Stimulated activated CD4-positive, alpha-beta T cell treated with anti-CD3 and anti-CD28 coated beads, Interleukin-12 subunit alpha, Interleukin-12 subunit beta, amount 100 ng/mL, for 24 hours (primary cell): ENCODE data around the gene PIAS3.
"Not testable (repeated sequence)": the region's sequence is repeated elsewhere in the genome, so short reads cannot be mapped to it uniquely, and the experiment has no call there.

Experiments used
- DNase-seq, 2 experiments: peaks; one replicate each; pipeline ENCODE4 v3.0.0-alpha.2; 2020; ENCODE audit warnings: low read depth in 2 of 2

Gene PIAS3

GRCh38 chr1:145823565-145824498 lies 35.0 kb downstream of the PIAS3 start, which contains the start of the genes POLR3C and RNF115:
POLR3C (plus strand) TSS chr1:145824200; CDS start chr1:145825777, 1,577 bp downstream.
RNF115 (minus strand) TSS chr1:145824095; CDS start chr1:145823873, 222 bp downstream.
- DNase-seq, result peak; percentile 66 to 72

- DNase-seq, result not testable (repeated sequence)
These were observed 36.0 kb downstream of the PIAS3 start for GRCh38 chr1:145822779-145823331.

GRCh38 chr1:145818095-145818494 lies 40.8 kb downstream of the PIAS3 start:
- DNase-seq, result not testable (repeated sequence)

GRCh38 chr1:145812977-145813810 lies 45.7 kb downstream of the PIAS3 start:
- not testable (repeated sequence) for DNase-seq

GRCh38 chr1:145806844-145807243 lies 52.0 kb downstream of the PIAS3 start:
- no peak for DNase-seq

- DNase-seq, result no peak
These were observed 52.5 kb downstream of the PIAS3 start for GRCh38 chr1:145806408-145806807.

- DNase-seq, result no peak
These were observed 53.8 kb downstream of the PIAS3 start for GRCh38 chr1:145805057-145805456.

GRCh38 chr1:145804235-145805045 lies 54.4 kb downstream of the PIAS3 start:
- no peak for DNase-seq

- no peak for DNase-seq
These were observed 59.1 kb downstream of the PIAS3 start for GRCh38 chr1:145799806-145800205.
